SK-N-SH (cell line): ENCODE results near the gene CTNNA3. TPM values are rescaled to one million over a fixed set of nuclear protein-coding genes. Genes with fewer than 3 reads are reported as not detected.

Source experiments
- CTCF ChIA-PET: fragments of 300-600, 350-600 bp; formaldehyde crosslinking; extraction: SDS; loops from one replicate; lab custom pipeline; 2021; lab: Yijun Ruan, JAX
- POLR2A ChIA-PET: fragments of 350-600 bp; sonication (Branson Sonifier 250); formaldehyde crosslinking; extraction: SDS; loops from one replicate; lab custom pipeline; 2020; ENCODE audit warnings: antibody characterized with exemption, inconsistent platforms; lab: Yijun Ruan, JAX
- DNase-seq: peaks from one replicate; pipeline ENCODE4 v3.0.0; 2012
- H2AFZ ChIP-seq: fragments of 200-600 bp; sonication (generic); 2 replicates; pipeline ENCODE4 v1.8.1; 2016; ENCODE audit warnings: antibody characterized with exemption, mild to moderate bottlenecking, low read depth
- H3F3A ChIP-seq: fragments of 200-600 bp; sonication (generic); replicated peaks from 2 replicates; pipeline ENCODE3; 2016; ENCODE audit warnings: antibody characterized with exemption, mild to moderate bottlenecking; ENCODE audit not compliant: insufficient read depth
- H3K27ac ChIP-seq, 2 experiments: fragments of 200-500 bp in 1 of 2; fragments of 200-600 bp in 1 of 2; sonication (Bioruptor generic) in 1 of 2; sonication (generic), shearing (Covaris generic) in 1 of 2; 2 replicates each; pipeline versions ENCODE4 v1.5.1 to v1.6.1; 2014 to 2016; ENCODE audit warnings: low read depth in 2 of 2, inconsistent platforms in 1 of 2, low read length in 1 of 2, mild to moderate bottlenecking in 1 of 2, mixed read lengths in 1 of 2
- H3K27me3 ChIP-seq: fragments of 200-600 bp; sonication (generic), shearing (Covaris generic); 2 replicates; pipeline ENCODE4 v1.6.1; 2016; ENCODE audit warnings: mixed run types; ENCODE audit not compliant: insufficient read depth
- H3K36me3 ChIP-seq, 2 experiments: fragments of 200-500 bp in 1 of 2; fragments of 200-600 bp in 1 of 2; sonication (Bioruptor generic) in 1 of 2; sonication (generic) in 1 of 2; replicated peaks in 1 of 2; 2 replicates each; pipeline versions ENCODE3 to v1.5.1; 2014 to 2016; ENCODE audit warnings: low read length in 1 of 2, mild to moderate bottlenecking in 1 of 2; ENCODE audit not compliant: insufficient read depth in 2 of 2, control insufficient read depth in 1 of 2
- H3K4me1 ChIP-seq, 2 experiments: fragments of 200-500 bp in 1 of 2; fragments of 200-600 bp in 1 of 2; sonication (Bioruptor generic) in 1 of 2; sonication (generic), shearing (Covaris generic) in 1 of 2; 2 replicates each; pipeline versions ENCODE4 v1.5.1 to v1.6.1; 2014 to 2016; ENCODE audit warnings: low read depth in 1 of 2, low read length in 1 of 2, mixed run types in 1 of 2; ENCODE audit not compliant: insufficient read depth in 2 of 2, control insufficient read depth in 1 of 2
- H3K4me2 ChIP-seq: fragments of 200-600 bp; sonication (generic), shearing (Covaris generic); 2 replicates; pipeline ENCODE4 v1.6.1; 2017; ENCODE audit warnings: mixed run types
- H3K4me3 ChIP-seq, 2 experiments: fragments of 200-500 bp in 1 of 2; fragments of 200-600 bp in 1 of 2; sonication (Bioruptor generic) in 1 of 2; sonication (generic), shearing (Covaris generic) in 1 of 2; 2 replicates each; pipeline versions ENCODE4 v1.5.1 to v1.8.1; 2014 to 2016; ENCODE audit warnings: low read depth in 2 of 2, inconsistent platforms in 1 of 2, low read length in 1 of 2, mild to moderate bottlenecking in 1 of 2, mixed read lengths in 1 of 2, moderate library complexity in 1 of 2
- H3K79me2 ChIP-seq: fragments of 200-600 bp; sonication (generic); 2 replicates; pipeline ENCODE4 v1.8.1; 2017; ENCODE audit warnings: mild to moderate bottlenecking; ENCODE audit not compliant: insufficient read depth
- H3K9ac ChIP-seq: fragments of 200-600 bp; sonication (generic); 2 replicates; pipeline ENCODE4 v1.6.1; 2017; ENCODE audit warnings: mixed run types
- H3K9me2 ChIP-seq: fragments of 200-600 bp; sonication (generic); 2 replicates; pipeline ENCODE4 v1.6.1; 2017; ENCODE audit warnings: mixed run types
- H3K9me3 ChIP-seq: fragments of 200-600 bp; sonication (generic); 2 replicates; pipeline ENCODE4 v1.6.1; 2017; ENCODE audit warnings: mixed run types, mild to moderate bottlenecking, moderate library complexity
- H4K20me1 ChIP-seq: fragments of 200-600 bp; sonication (generic); 2 replicates; pipeline ENCODE4 v1.6.1; 2017; ENCODE audit warnings: mild to moderate bottlenecking, mixed run types; ENCODE audit not compliant: insufficient read depth
- CHD2 ChIP-seq: fragments of 150-350 bp; IDR thresholded peaks from 2 replicates; pipeline ENCODE4 v1.6.1; 2018; ENCODE audit warnings: low read length; ENCODE audit not compliant: partially characterized antibody
- ELF1 ChIP-seq: IDR thresholded peaks from 2 replicates; pipeline ENCODE4 v1.4.0; 2012
- FOSL2 ChIP-seq: IDR thresholded peaks from 2 replicates; pipeline ENCODE4 v1.4.0; 2012; ENCODE audit warnings: low read depth, mild to moderate bottlenecking, moderate library complexity, borderline replicate concordance
- FOXJ3 ChIP-seq: sonication (generic); formaldehyde crosslinking; IDR thresholded peaks from 2 replicates; pipeline ENCODE4 v1.5.1; 2020; ENCODE audit warnings: mild to moderate bottlenecking, missing genetic modification reagents
- FOXM1 ChIP-seq: IDR thresholded peaks from 2 replicates; pipeline ENCODE4 v1.4.0; 2012; ENCODE audit warnings: low read depth, mild to moderate bottlenecking
- GABPA ChIP-seq: IDR thresholded peaks from 2 replicates; pipeline ENCODE4 v1.4.0; 2012; ENCODE audit warnings: low read depth, mild to moderate bottlenecking
- GATA2 ChIP-seq: sonication (generic); formaldehyde crosslinking; IDR thresholded peaks from 2 replicates; pipeline ENCODE4 v1.5.0; 2020; ENCODE audit warnings: mild to moderate bottlenecking, missing genetic modification reagents
- NRF1 ChIP-seq: IDR thresholded peaks from 2 replicates; pipeline ENCODE4 v1.6.1; 2012; ENCODE audit warnings: low read depth, mild to moderate bottlenecking, low read length
- POLR2AphosphoS5 ChIP-seq: IDR thresholded peaks from 2 replicates; pipeline ENCODE4 v1.6.1; 2012; ENCODE audit warnings: low read depth, low read length
- RAD21 ChIP-seq: IDR thresholded peaks from 2 replicates; pipeline ENCODE4 v1.6.1; 2012; ENCODE audit warnings: mild to moderate bottlenecking, low read length
- RCOR1 ChIP-seq: fragments of 150-350 bp; IDR thresholded peaks from 2 replicates; pipeline ENCODE4 v1.6.1; 2017; ENCODE audit warnings: antibody characterized with exemption, low read length
- SIN3A ChIP-seq: IDR thresholded peaks from 2 replicates; pipeline ENCODE4 v1.6.1; 2012; ENCODE audit warnings: low read depth, mild to moderate bottlenecking, low read length, moderate library complexity, borderline replicate concordance
- TAF1 ChIP-seq: IDR thresholded peaks from 2 replicates; pipeline ENCODE4 v1.6.1; 2012; ENCODE audit warnings: low read depth, mild to moderate bottlenecking, low read length, moderate library complexity, borderline replicate concordance
- TCF12 ChIP-seq: IDR thresholded peaks from 2 replicates; pipeline ENCODE4 v1.4.0; 2012
- USF2 ChIP-seq: fragments of 150-350 bp; IDR thresholded peaks from 2 replicates; pipeline ENCODE4 v1.6.1; 2017; ENCODE audit warnings: antibody characterized with exemption, low read length, low read depth, borderline replicate concordance
- WGBS: methylation state at CpG from one replicate; pipeline ENCODE4 v1.1.6; 2017; ENCODE audit warnings: low lambda C conversion rate; 5-methylcytosine and 5-hydroxymethylcytosine counted together
- polyA plus RNA-seq, 3 experiments: library from polyadenylated mRNA; depleted of rRNA; stranded (reverse); fragments of >200 nt; gene quantifications; 2 replicates each; pipeline ENCODE4 v1.2.3, GENCODE V29; 2012
- TF ChIP-seq, protein P1 (sequence below): IDR thresholded peaks from 2 replicates; pipeline ENCODE4 v1.6.1; 2012; ENCODE audit warnings: mild to moderate bottlenecking, low read depth, low read length, moderate library complexity
- TF ChIP-seq, protein P2 (sequence below): IDR thresholded peaks from 2 replicates; pipeline ENCODE4 v1.4.0; 2012; ENCODE audit warnings: low read depth
- TF ChIP-seq, protein P3 (sequence below): IDR thresholded peaks from 2 replicates; pipeline ENCODE4; 2012
- TF ChIP-seq, protein P4 (sequence below): fragments of 200-600 bp; sonication (generic); IDR thresholded peaks from 2 replicates; pipeline ENCODE4 v1.6.1; 2017; ENCODE audit warnings: antibody characterized with exemption, mild to moderate bottlenecking, moderate library complexity
- TF ChIP-seq, protein P5 (sequence below): IDR thresholded peaks from 2 replicates; pipeline ENCODE4 v1.4.0; 2012; ENCODE audit warnings: low read depth, borderline replicate concordance

Gene CTNNA3
- polyA plus RNA-seq, 1 of the 3 experiments (the other 2 are of a cell fraction): not detected

GRCh38 chr10:67261300-67261797, 434.6 kb downstream of the CTNNA3 start:
- Histone ChIP-seq H3K9me2 (no peaks in the 10 kb centered on the region), H3K4me3 (no peak overlapping the region), H3K79me2 (no peaks in the 10 kb centered on the region), H3K36me3 (no peaks in the 10 kb centered on the region), H3K4me2 (no peak overlapping the region), H4K20me1 (no peaks in the 10 kb centered on the region), H3K9me3 (no peaks in the 10 kb centered on the region), H3K27ac (no peak overlapping the region), H3K27me3 (no peaks in the 10 kb centered on the region; the same call in 1 of the 2 replicates), H3K4me1 (no peaks in the 10 kb centered on the region), H3K9ac (no peak overlapping the region), H3F3A (no peaks in the 10 kb centered on the region), H2AFZ (no peak overlapping the region)
- CTCF ChIA-PET: no interaction called here
- DNase-seq: no peak
- 13% methylated on average over 3 of the region's 3 CpGs for WGBS
- POLR2A ChIA-PET: no interaction called here
- TF ChIP-seq ELF1: no peak
- TF ChIP-seq FOSL2: no peak
- TF ChIP-seq TAF1: no peak
- no peak for TF ChIP-seq GATA2 (CRISPR knock-in tag)
- TF ChIP-seq CHD2: no peak
- no peak for TF ChIP-seq SIN3A
- TF ChIP-seq, protein P1, sequence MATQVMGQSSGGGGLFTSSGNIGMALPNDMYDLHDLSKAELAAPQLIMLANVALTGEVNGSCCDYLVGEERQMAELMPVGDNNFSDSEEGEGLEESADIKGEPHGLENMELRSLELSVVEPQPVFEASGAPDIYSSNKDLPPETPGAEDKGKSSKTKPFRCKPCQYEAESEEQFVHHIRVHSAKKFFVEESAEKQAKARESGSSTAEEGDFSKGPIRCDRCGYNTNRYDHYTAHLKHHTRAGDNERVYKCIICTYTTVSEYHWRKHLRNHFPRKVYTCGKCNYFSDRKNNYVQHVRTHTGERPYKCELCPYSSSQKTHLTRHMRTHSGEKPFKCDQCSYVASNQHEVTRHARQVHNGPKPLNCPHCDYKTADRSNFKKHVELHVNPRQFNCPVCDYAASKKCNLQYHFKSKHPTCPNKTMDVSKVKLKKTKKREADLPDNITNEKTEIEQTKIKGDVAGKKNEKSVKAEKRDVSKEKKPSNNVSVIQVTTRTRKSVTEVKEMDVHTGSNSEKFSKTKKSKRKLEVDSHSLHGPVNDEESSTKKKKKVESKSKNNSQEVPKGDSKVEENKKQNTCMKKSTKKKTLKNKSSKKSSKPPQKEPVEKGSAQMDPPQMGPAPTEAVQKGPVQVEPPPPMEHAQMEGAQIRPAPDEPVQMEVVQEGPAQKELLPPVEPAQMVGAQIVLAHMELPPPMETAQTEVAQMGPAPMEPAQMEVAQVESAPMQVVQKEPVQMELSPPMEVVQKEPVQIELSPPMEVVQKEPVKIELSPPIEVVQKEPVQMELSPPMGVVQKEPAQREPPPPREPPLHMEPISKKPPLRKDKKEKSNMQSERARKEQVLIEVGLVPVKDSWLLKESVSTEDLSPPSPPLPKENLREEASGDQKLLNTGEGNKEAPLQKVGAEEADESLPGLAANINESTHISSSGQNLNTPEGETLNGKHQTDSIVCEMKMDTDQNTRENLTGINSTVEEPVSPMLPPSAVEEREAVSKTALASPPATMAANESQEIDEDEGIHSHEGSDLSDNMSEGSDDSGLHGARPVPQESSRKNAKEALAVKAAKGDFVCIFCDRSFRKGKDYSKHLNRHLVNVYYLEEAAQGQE: no peak
- no peak for TF ChIP-seq USF2
- TF ChIP-seq, protein P2, sequence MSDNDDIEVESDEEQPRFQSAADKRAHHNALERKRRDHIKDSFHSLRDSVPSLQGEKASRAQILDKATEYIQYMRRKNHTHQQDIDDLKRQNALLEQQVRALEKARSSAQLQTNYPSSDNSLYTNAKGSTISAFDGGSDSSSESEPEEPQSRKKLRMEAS: no peak
- TF ChIP-seq POLR2AphosphoS5: no peak
- no peak for TF ChIP-seq GABPA
- TF ChIP-seq, protein P3, sequence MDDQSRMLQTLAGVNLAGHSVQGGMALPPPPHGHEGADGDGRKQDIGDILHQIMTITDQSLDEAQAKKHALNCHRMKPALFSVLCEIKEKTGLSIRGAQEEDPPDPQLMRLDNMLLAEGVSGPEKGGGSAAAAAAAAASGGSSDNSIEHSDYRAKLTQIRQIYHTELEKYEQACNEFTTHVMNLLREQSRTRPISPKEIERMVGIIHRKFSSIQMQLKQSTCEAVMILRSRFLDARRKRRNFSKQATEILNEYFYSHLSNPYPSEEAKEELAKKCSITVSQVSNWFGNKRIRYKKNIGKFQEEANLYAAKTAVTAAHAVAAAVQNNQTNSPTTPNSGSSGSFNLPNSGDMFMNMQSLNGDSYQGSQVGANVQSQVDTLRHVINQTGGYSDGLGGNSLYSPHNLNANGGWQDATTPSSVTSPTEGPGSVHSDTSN: no peak
- TF ChIP-seq, protein P4, sequence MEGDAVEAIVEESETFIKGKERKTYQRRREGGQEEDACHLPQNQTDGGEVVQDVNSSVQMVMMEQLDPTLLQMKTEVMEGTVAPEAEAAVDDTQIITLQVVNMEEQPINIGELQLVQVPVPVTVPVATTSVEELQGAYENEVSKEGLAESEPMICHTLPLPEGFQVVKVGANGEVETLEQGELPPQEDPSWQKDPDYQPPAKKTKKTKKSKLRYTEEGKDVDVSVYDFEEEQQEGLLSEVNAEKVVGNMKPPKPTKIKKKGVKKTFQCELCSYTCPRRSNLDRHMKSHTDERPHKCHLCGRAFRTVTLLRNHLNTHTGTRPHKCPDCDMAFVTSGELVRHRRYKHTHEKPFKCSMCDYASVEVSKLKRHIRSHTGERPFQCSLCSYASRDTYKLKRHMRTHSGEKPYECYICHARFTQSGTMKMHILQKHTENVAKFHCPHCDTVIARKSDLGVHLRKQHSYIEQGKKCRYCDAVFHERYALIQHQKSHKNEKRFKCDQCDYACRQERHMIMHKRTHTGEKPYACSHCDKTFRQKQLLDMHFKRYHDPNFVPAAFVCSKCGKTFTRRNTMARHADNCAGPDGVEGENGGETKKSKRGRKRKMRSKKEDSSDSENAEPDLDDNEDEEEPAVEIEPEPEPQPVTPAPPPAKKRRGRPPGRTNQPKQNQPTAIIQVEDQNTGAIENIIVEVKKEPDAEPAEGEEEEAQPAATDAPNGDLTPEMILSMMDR: no peak
- TF ChIP-seq, protein P5, sequence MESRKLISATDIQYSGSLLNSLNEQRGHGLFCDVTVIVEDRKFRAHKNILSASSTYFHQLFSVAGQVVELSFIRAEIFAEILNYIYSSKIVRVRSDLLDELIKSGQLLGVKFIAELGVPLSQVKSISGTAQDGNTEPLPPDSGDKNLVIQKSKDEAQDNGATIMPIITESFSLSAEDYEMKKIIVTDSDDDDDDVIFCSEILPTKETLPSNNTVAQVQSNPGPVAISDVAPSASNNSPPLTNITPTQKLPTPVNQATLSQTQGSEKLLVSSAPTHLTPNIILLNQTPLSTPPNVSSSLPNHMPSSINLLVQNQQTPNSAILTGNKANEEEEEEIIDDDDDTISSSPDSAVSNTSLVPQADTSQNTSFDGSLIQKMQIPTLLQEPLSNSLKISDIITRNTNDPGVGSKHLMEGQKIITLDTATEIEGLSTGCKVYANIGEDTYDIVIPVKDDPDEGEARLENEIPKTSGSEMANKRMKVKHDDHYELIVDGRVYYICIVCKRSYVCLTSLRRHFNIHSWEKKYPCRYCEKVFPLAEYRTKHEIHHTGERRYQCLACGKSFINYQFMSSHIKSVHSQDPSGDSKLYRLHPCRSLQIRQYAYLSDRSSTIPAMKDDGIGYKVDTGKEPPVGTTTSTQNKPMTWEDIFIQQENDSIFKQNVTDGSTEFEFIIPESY: no peak
- TF ChIP-seq NRF1: no peak
- TF ChIP-seq RAD21: no peak
- TF ChIP-seq FOXJ3: no peak
- TF ChIP-seq RCOR1: no peak
- TF ChIP-seq FOXM1: no peak
- no peak for TF ChIP-seq TCF12
